BJ (cell line): ENCODE measurements around the gene CDK19. TPM values are rescaled to one million over a fixed set of nuclear protein-coding genes. Genes with fewer than 3 reads are reported as not detected.
"Not testable (repeated sequence)": the region's sequence is repeated elsewhere in the genome, so short reads cannot be mapped to it uniquely, and the experiment has no call there.

ENCODE experiments used
- CTCF ChIA-PET: fragments of 350-600 bp; formaldehyde crosslinking; extraction: SDS; loops from one replicate; lab custom pipeline; 2021; ENCODE audit warnings: antibody characterized with exemption, inconsistent platforms; lab: Yijun Ruan, JAX
- POLR2A ChIA-PET: fragments of 300-600 bp; sonication (Branson Sonifier 250); formaldehyde crosslinking; extraction: SDS; loops from one replicate; lab custom pipeline; 2021; ENCODE audit warnings: antibody characterized with exemption; lab: Charles Lee
- DNase-seq: peaks from one replicate; pipeline ENCODE4 v3.0.0-alpha.2; 2011; ENCODE audit warnings: low read depth
- H3K27me3 ChIP-seq: 2 replicates; pipeline ENCODE4 v1.6.0; 2011; ENCODE audit warnings: low read length; ENCODE audit not compliant: control insufficient read depth, insufficient read depth
- H3K36me3 ChIP-seq: 2 replicates; pipeline ENCODE4 v1.5.1; 2011; ENCODE audit warnings: low read length; ENCODE audit not compliant: control insufficient read depth, insufficient read depth
- H3K4me3 ChIP-seq: 2 replicates; pipeline ENCODE4 v1.5.1; 2011; ENCODE audit warnings: low read depth, mild to moderate bottlenecking, control low read depth, low read length
- CTCF ChIP-seq: IDR thresholded peaks from 2 replicates; pipeline ENCODE4 v1.5.1; 2011; ENCODE audit warnings: low read depth, mild to moderate bottlenecking, control low read depth, inconsistent platforms, low read length, moderate library complexity; ENCODE audit not compliant: insufficient read depth
- polyA plus RNA-seq: library from polyadenylated mRNA; depleted of rRNA; stranded (reverse); fragments of >200 nt; gene quantifications from 2 replicates; pipeline ENCODE4 v1.2.3, GENCODE V29; 2011

The CDK19 gene
- polyA plus RNA-seq, 1 experiment = 11.5 TPM

GRCh38 chr6:110608151-110608550 is 207.1 kb downstream of the CDK19 start:
- no peak for TF ChIP-seq CTCF
- ChIA-PET POLR2A (no interaction called here), CTCF (interaction anchor here (1.0 kb wide), 1 partner anchor 11 kb away, joined by 3 read pairs; no protein-coding TSS in a partner anchor)
- Histone ChIP-seq H3K27me3 (no peaks in the 10 kb centered on the region), H3K36me3 (no peaks in the 10 kb centered on the region; the same call in 1 of the 2 replicates), H3K4me3 (no peak overlapping the region)
- DNase-seq = no peak

DNA sequence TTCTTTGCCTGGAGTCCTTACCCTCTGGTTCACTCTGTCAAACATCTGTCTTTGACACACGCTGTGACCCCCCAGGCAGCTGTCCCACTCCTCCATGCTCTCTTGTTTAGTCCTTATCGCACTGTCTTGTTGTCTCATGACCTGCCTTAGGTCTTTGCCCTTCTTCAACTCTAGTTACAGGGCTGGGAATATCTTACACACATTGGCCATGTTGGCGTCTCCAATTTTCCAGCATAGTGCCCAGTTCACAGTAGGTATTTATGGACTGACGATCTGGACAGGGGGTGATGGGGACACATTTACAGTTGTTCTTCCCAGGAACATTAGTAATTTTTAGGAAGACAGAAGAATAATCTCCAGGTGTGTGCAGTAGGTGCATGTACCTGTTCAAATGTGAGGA is 209.1 kb downstream of the CDK19 start:
- Histone ChIP-seq H3K4me3 (no peak overlapping the region), H3K27me3 (no peaks in the 10 kb centered on the region), H3K36me3 (no peaks in the 10 kb centered on the region)
- TF ChIP-seq CTCF = no peak
- ChIA-PET POLR2A (no interaction called here), CTCF (no interaction called here)
- no peak for DNase-seq

DNA sequence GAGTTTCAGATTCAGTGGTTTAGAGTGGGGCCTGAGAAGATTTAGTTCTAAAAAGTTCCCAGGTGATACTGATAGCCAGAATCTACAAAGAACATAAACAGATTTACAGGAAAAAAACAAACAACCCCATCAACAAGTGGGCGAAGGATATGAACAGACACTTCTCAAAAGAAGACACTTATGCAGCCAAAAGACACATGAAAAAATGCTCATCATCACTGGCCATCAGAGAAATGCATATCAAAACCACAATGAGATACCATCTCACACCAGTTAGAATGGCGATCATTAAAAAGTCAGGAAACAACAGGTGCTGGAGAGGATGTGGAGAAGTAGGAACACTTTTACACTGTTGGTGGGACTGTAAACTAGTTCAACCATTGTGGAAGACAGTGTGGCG is 214.6 kb downstream of the CDK19 start:
- POLR2A ChIA-PET, H3K4me3 ChIP-seq, DNase-seq, H3K27me3 ChIP-seq, H3K36me3 ChIP-seq, CTCF ChIA-PET: not testable (repeated sequence)

GRCh38 chr6:110597761-110598160 is 217.5 kb downstream of the CDK19 start:
- Histone ChIP-seq H3K36me3 (no peaks in the 10 kb centered on the region), H3K27me3 (no peaks in the 10 kb centered on the region), H3K4me3 (no peak overlapping the region)
- TF ChIP-seq CTCF = no peak
- ChIA-PET CTCF (interaction anchor here (0.6 kb wide), 1 partner anchor 9 kb away, joined by 3 read pairs; no protein-coding TSS in a partner anchor), POLR2A (no interaction called here)
- no peak for DNase-seq

GRCh38 chr6:110596354-110596753 is 218.9 kb downstream of the CDK19 start:
- Histone ChIP-seq H3K36me3 (no peaks in the 10 kb centered on the region), H3K27me3 (no peaks in the 10 kb centered on the region), H3K4me3 (no peak overlapping the region)
- DNase-seq = no peak
- TF ChIP-seq CTCF = no peak
- ChIA-PET CTCF (no interaction called here), POLR2A (no interaction called here)

DNA sequence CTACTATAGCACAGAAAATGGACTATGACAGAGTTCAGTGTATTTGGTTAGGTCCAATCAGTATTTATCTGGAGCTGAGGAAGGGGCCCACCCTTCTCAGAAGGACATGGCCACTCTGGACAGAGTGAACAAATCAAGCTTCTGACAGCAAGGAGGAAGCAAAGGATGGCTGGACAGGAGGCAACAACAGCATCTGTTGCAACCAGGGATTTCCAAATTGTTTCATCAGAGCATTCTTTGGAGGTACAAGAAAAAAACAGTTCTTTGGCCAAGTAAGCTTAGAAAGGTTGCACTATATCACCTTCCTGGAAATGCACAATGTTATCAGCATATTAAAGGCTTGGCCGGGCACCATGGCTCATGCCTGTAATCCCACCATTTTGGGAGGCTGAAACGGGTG is 220.2 kb downstream of the CDK19 start:
- no peak overlapping the region for H3K4me3 ChIP-seq
- ChIA-PET POLR2A (no interaction called here), CTCF (no interaction called here)

More for the DNA sequence above, 220.2 kb downstream of the CDK19 start:
- Histone ChIP-seq H3K36me3 (no peaks in the 10 kb centered on the region), H3K27me3 (no peaks in the 10 kb centered on the region)
- TF ChIP-seq CTCF = no peak
- DNase-seq = no peak
